HG02759 (cell line): ENCODE measurements around the gene GATA1.

Experiments used
- ATAC-seq: cut with Tn5 transposase; IDR thresholded peaks from one replicate; pipeline ENCODE4 v1.9.1; 2021; ENCODE audit warnings: mild to moderate bottlenecking, moderate library complexity; ENCODE audit not compliant: unreplicated experiment

The GATA1 gene

DNA sequence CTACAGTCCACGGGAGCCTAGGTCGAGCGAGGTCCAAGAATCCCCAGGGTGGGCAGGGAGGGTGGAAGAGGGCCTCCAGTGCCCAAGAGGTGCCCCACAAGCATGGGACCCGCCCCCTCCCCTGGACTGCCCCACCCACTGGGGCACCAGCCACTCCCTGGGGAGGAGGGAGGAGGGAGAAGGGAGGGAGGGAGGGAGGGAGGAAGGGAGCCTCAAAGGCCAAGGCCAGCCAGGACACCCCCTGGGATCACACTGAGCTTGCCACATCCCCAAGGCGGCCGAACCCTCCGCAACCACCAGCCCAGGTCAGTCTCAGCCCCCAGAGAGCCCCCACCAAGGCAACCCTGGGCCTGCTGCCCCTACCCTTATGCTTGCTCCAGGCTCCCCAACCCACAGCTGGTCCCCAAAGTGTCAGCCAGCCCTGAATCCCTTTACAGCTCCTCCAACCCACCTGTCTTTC is at the start of gene GATA1:
Gene GATA1 (plus strand): TSS at position 250 of the 460 bp plus-strand sequence. CDS start 4,520 bp downstream, outside the sequence.
- ATAC-seq, result no peak

DNA sequence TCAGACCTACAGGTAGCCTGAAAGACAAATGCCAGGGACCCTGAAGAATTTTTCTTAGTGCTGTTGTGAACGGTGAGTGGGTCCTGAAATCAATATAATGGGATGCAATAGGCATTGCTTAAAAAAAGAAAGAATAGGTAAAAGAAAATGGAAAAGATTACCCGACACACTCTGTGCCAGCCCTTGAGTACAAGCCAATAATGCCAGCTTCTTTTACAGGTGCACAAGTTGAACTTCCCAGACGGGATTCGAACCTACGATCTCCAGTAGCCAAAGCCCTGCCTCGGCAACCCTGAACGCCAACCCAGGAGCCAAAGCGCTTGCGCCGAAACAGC is 49.5 kb upstream of the GATA1 start:
- no peak for ATAC-seq

DNA sequence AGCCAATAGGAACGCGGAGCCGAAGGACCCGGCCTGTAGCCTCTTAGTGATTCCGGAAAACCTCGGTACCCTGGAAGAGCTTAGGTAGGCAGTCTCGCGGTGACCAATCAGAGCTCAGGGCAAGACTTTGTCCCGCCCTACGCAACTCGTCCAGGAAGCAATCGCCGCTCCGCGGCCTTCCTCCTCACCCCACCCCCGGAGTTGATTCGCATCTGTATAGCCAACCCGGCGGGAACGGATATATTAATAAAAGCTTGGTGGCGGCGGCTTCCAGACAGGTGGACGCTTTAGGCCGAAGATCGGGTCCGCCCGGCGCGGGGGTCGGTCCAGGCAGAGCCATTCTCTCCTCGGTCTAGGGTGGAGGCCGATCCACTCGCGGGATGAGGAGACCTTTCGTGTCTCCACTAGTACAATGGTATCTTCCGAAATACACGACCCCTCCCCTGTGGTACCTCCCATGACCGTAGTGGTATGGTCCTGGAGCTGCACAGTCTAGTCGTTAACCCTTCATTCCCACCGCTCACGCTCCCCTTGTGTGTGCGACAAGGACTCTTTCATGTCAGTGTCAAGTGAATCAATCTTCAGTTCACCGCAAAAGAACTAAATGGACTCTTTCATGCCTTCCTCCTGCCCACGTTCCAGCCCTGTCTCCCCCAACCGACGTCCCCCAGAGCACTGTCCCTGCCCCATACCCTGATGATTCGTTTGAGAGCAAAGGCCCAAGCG is 49.0 kb upstream of the GATA1 start:
- peak; percentile 99 for ATAC-seq

DNA sequence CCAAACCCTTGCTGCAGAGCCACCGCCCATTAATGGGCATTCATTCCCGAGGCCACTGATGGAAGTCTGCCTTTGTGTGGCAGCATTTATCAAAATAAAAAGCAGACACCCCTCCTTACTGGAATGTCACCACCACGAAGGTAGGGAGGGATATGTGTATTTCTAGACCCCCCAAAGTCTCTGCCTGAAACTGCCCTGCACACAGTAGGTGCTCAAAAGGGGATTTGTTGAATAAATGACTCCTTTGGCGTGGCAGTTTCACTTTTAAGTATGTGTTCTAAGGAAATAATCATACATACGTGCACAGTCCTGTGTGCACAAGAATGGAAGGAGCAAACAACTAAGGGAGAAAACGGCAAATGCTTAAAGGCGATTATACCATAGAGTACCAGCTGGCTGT is 48.5 kb upstream of the GATA1 start:
- ATAC-seq, result no peak

DNA sequence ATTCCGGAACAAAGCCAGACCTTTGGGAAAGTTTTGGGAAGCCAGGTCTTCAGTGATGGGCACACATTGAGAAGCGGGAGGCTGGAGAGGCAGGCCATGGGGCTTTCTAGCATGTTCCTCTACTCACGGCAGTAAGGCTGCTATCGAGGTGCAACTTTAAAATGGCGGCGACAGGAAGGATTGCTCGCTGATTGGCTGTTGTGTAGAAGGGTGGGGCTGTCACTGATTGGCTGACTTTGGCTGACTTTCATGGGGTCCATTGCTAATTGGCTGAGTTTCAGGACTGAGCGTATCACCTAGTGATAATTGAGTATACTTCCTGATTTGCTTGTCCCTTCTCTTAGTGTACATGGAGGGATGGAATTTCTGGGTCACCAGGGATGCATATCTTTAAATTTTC is 44.6 kb upstream of the GATA1 start:
- no peak for ATAC-seq

DNA sequence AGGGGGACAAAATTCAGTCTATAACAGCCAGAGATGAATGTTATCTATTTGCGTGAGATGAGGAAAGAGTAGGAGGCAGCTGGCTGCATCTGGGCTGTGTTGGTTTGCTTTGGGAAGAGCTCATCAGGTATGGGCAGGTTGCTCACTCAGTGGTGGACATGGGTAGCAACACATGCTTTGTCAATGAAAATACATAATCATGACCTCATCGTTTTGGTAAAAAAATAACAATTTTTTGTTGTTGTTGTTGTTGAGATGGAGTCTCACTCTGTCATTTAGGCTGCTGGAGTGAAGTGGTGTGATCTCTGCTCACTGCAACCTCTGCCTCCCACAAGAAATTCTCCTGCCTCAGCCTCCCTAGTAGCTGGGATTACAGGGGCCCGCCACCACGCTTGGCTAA is 41.2 kb upstream of the GATA1 start:
- ATAC-seq, result no peak

DNA sequence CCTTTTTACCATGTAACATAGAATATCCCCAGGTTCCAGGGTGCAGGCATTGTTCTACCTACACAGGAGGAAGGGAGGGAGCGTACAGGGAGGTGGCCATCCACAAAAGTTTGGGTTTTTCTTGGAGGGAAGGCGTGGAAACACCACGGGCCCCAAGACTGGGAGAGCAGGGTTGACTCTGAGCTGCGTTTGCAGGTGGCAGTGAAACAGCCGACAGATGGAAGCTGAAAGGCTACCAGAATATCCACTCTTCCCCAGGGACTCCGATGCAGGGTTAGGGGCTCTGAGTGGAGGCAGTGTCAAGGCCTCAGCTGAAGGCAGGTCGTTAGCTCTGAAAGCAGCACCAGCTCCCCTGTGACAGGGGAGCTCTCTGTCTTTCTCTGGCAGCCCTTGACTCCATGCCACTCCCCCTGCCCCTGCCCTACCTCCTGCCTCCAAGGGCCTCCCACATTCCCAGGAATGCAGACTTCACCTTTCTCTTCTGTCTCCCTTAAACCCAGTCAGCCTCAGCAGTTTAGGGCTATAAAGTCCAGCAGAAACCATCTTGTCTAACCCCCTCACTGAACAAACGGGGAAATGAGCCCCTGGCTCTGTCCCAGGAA is 38.9 kb upstream of the GATA1 start:
- ATAC-seq, result no peak

DNA sequence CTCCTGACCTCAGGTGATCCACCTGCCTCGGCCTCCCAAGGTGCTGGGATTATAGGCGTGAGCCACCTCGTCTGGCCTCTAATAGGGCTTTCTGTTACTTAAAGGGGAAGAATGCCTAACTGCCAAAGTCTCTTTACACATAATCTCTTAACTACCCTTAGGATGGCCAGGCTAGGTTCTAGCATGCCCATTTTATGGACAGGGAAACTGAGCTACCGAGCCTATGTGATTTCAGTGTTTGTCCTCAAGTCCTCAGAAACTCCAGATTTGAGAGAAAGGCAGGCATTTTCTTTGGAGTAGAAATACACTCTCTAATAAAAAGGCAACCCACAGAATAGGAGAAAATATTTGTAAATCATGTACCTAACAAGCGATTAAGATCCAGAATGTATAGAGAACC is 37.2 kb upstream of the GATA1 start:
- ATAC-seq, result no peak

DNA sequence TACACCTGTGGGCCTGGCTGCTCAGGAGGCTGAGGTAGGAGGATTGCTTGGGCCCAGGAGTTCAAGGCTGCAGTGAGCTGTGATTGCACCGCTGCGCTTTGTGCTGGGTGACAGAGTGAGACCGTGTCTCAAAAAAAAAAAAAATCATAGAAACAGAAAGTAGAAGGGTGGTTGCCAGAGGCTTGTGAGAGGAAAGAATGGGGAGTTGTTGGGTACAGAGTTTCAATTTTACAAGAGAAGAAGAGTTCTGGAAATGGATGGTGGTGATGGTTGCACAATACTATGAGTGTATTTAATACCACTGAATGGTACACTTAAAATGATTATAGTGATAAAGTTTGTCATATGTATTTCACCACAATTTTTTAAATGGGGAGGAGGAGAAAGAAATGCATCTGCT is 35.0 kb upstream of the GATA1 start:
- ATAC-seq, result no peak

DNA sequence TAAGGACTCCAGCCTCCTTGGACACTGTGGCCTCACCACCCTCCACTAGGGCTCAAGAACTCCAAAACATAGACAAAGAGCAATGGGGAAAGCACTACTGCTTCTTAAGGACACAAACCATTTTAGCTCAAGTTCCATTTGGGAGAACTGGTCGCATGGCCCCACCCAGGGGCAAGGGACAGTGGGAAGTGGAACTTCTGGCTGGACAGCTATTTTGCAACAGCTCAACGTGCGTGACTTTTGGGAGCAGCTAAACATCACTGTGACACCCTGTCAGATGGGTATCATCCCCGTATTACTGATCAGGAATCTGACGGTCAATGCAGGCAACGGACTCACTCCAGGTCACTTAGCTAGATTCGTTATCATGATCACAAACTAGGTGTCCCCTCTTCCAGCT is 33.9 kb upstream of the GATA1 start:
- no peak for ATAC-seq

DNA sequence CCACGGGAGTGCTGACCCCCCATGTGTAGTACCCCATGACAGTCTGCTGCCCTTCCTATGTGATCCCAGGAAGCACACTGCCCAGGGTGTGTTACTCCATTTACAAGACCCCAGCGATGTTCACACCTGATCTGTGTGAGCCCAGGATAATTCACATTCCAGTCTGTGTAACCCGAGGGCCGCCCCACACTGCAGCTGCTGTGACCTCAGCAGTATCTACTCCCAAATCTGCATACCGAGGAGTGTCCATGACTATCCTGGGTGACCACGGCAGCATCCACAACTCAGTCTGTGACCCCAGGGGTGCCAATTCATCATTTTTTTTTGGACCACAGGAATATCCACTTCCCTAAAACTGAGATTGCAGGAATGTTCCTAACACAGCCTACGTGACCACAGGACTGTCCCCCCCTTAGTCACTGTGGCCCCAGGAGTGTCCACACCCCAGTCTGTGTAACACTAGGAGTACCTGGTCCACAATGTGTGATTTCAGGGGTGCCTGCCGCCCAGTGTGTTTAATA is 32.6 kb upstream of the GATA1 start:
- ATAC-seq, result no peak

DNA sequence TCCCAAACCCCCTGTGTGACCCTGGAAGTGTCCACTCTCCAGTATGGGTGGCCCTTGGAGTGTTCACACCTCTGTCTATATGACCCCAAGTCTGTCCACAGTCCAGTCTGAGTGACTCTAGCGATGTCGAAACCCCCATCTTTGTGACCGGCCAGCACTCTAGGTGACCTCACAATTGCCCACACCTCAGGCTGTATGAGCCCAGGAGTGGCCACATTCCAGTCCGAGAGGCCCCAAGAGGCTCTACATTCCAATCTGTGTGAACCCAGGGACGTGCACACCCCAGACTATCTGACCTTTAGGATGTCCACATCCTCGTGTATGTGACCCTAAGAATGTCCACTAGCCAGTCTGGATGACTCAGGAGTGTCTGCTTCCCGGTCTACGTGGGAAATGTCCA is 32.2 kb upstream of the GATA1 start:
- ATAC-seq, result no peak

DNA sequence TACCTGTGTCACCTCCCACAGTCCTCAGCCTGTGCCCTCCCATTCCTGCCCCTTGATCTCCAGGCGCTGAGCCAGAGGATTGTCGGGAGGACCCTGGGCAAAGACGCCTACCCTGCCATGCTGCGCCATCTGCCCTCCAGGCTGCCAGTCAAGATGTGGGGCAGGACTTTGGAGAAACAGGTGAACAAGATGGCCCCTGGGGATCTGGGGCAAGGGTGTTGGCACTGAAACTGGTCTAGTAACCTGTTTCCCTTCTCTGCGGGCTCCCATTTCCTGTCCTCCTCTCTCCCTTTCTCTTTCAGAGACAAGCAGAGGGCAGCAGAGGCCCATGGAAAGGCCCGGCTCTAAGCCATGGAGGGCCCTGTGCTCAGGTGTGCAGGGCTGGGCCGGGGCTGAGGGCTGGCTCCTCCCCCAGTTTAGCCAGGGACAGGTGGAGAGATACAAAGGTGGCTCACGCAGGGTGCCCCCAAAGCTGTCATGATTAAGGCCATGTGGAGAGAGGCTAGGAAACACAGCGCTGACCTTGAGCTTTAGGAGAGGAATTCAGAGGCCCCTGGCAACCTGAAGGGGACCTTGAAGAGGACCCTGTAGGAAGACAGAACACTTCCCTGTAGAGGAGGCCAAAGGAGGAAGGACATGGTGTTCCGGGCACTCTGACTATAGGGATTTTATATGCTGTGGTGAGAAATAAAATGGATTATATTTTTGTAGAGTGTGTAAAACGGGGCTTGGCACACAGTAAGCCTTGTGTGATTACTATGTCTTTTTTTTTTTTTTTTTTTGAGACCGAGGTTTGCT is 24.5 kb upstream of the GATA1 start, which contains the start of gene GLOD5:
Gene GLOD5 (plus strand): TSS at position 74 of the 798 bp plus-strand sequence. CDS start 44 bp downstream, at position 118.
- no peak for ATAC-seq

DNA sequence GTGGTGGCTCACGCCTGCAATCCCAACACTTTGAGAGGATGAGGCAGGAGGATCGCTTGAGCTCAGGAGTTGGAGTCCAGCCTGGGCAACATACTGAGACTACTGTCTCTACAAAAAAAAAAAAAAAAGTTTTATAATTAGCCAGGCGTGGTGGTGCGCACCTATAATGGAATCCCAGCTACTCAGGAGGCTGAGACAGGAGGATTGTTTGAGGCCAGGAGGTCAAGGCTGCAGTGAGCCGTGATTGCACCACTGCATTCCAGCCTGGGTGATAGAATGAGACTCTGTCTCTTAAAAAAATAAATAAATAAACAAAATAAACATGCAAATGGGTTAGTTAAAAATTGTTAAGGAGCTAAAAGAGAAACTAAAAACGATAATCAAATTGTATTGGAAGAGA is 17.2 kb upstream of the GATA1 start:
- no peak for ATAC-seq

DNA sequence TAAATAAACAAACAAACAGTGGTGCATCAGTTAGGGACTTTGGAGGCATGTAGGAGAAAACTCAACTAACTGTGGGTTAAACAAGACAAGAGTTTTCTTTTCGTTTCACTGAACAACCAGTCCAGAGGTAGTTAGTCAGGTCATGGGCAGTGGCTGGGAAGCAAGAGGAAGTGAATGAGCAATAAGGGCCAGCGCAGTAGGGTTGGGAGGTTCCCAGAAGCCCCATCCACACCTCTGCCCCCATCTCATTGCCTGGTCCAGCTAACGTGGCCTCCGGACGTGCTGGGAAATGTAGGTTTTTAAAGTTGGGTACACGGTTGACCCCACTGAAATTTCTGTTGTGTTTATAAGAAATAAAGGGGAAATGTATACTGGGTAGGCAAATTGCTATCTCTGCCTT is 16.1 kb upstream of the GATA1 start:
- no peak for ATAC-seq

DNA sequence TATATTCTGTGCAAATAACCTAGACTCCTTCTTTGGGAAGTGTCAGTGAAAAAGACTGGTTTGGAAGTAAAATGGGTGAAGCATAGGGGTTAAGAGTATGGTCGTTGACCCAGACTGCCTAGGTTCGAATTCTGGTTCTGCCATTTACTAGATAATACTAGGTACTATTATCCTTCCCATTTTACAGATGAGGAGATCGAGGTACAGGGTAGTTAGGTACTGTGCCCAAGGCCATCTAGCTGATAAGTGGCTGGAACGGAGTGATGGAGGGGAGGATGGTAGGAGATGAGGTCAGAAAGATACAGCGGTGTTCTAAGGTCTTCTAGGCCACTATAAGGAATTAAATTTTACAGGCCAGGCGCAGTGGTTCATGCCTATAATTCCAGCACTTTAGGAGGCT is 13.8 kb upstream of the GATA1 start:
- ATAC-seq, result no peak

DNA sequence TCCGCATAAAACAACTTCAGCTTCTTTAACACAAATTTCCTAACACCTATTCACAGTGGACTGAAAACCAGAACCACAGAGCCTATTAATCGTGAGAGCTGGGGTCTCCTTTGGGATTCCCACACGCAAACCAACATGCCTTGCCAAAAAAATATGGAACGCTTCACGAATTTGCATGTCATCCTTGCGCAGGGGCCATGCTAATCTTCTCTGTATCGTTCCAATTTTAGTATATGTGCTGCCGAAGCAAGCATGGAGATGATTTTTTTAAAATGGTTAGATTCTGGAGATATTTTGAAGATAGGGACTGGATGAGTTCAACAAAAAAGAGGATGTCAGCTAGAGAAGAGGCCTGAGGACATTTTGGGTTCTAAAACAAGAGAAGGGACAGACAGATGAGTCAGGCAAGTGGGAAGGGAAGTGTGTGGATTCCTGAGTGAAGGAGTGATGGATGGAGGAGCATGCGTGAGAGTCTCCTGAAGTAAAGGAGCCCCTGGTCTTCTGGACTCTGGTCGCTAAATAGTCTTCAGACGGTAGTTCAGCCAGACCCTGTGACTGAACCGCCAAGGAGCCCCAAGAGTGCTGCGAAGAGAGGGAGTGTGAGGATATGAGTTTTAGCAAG is 9.5 kb upstream of the GATA1 start:
- no peak for ATAC-seq

DNA sequence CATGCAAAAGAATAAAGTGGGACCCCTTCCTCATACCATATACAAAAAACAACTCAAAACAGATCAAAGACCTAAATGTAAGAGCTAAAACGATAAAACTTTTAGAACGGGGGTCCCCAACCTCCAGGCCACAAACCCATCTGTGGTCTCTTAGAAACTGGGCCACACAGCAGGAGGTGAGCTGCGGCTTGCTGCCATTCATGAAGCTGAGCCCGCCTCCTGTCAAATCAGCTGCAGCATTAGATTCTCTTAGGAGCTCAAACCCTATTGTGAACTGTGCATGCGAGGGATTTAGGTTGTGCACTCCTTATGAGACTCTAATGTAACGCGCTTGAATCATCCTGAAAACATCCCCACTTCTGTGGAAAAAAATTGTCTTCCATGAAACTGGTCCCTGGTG is 7.0 kb upstream of the GATA1 start:
- no peak for ATAC-seq

DNA sequence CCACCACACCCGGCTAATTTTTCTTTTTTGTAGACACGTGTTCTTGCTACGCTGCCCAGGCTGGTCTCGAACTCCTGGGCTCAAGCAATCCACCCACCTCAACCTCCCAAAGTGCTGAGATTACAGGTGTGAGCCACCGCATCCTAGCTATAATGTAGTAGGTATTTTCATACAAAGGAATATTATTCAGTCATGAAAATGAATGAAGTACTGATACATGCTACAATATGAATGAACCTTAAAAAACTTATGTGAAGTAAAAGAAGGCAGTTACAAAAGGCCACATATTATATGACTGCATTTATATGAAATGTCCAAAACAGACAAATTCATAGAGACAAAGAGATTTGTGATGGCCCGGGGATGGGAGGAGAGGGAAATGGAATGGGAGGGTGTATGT is 4.7 kb upstream of the GATA1 start:
- no peak for ATAC-seq

DNA sequence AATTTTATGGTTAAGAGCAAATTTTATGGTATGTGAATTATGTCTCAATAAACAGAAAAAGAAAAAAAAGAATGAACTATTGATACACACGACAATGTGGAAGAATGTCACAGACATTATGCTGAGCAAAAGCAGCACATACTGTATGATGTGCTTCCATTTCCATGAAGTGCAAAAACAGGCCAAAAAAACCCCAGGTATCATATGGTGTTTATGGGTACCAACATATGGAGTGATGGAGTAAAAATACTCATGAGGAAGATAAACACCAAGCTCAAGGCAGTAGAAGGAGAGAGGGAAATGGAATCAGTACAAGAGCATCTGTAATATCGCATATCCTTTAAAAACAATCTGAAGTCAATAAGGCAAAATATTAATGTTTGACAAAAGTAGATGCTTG is 4.2 kb upstream of the GATA1 start:
- ATAC-seq, result no peak

DNA sequence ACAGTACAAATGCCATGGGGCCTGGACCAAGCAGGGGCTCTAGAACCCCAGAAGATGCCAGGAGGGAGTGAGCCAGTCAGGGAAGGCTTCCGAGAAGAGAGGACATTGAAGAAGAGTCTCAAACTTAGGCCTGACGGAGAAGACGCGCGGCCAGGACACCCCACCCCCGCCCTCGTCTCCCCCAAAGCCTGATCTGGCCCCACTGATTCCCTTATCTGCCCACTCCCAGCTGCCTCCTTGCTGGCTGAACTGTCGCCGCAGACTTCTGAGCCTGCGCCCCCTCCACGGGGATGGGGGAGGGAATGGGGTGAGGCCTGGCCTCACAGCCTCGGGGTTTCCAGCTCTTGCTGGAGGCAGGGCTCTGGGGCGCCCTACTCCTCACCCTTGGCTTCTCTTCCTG is 3.6 kb upstream of the GATA1 start:
- no peak for ATAC-seq
